GM12878 (cell line): ENCODE measurements around the gene AFMID. TPM values are rescaled to one million over a fixed set of nuclear protein-coding genes. Genes with fewer than 3 reads are reported as not detected.

ENCODE experiments used
- ATAC-seq: fragments of 200-7000 bp; cut with Tn5 transposase; 3 replicates; pipeline ENCODE4 v1.9.1; 2020; ENCODE audit warnings: mild to moderate bottlenecking, moderate library complexity
- BruUV-seq: library from RNA; stranded (reverse); fragments of 400-500 nt; replicated peaks from 2 replicates; lab custom pipeline; 2021; lab: Mats Ljungman, UMichigan
- CTCF ChIA-PET: fragments of 300-600 bp; sonication (Branson Sonifier 250); formaldehyde crosslinking; extraction: SDS; loops from one replicate; lab custom pipeline; 2021; ENCODE audit warnings: inconsistent platforms; lab: Yijun Ruan, JAX
- POLR2A ChIA-PET: fragments of 350-600 bp; formaldehyde crosslinking; extraction: SDS; loops from one replicate; lab custom pipeline; 2021; ENCODE audit warnings: inconsistent platforms; lab: Charles Lee
- RAD21 ChIA-PET: fragments of 300-600 bp; sonication (Branson Sonifier 250); formaldehyde crosslinking; loops from one replicate; lab custom pipeline; 2023; ENCODE audit warnings: antibody characterized with exemption; ENCODE audit not compliant: unreplicated experiment; lab: Charles Lee
- SMC1A ChIA-PET: fragments of 300-600 bp; sonication (Branson Sonifier 250); formaldehyde crosslinking; loops from one replicate; lab custom pipeline; 2023; ENCODE audit not compliant: unreplicated experiment, uncharacterized antibody; lab: Charles Lee
- DNase-seq: peaks from one replicate; pipeline ENCODE4 v3.0.0-alpha.2; 2011; ENCODE audit warnings: low read depth, low spot score
- FAIRE-seq: peaks from 3 replicates; lab custom pipeline; 2011; peaks lifted over from hg19 to GRCh38; lab: Jason Lieb, UNC
- H2AFZ ChIP-seq: 2 replicates; pipeline ENCODE4 v1.6.0; 2011; ENCODE audit warnings: low read depth, low read length, control low read depth; ENCODE audit not compliant: control insufficient read depth
- H3K27ac ChIP-seq: 2 replicates; pipeline ENCODE4 v1.5.1; 2011; ENCODE audit warnings: control low read depth; ENCODE audit not compliant: control insufficient read depth, insufficient read depth
- H3K27me3 ChIP-seq, 2 experiments: replicated peaks in 1 of 2; 2 replicates each; pipeline versions ENCODE4 v1.6.0 to v1.6.1; 2011; ENCODE audit warnings: low read length in 1 of 2; ENCODE audit not compliant: control insufficient read depth in 2 of 2, insufficient read depth in 2 of 2
- H3K36me3 ChIP-seq, 2 experiments: 2 replicates each; pipeline ENCODE4 v1.5.1; 2011; ENCODE audit warnings: low read length in 1 of 2; ENCODE audit not compliant: control insufficient read depth in 2 of 2, insufficient read depth in 2 of 2
- H3K4me1 ChIP-seq: 2 replicates; pipeline ENCODE4 v1.6.1; 2011; ENCODE audit warnings: mild to moderate bottlenecking, low read length, moderate library complexity, mixed read lengths; ENCODE audit not compliant: control insufficient read depth, insufficient read depth
- H3K4me2 ChIP-seq: 2 replicates; pipeline ENCODE4 v1.6.0; 2011; ENCODE audit warnings: control low read depth; ENCODE audit not compliant: control insufficient read depth, insufficient read depth
- H3K4me3 ChIP-seq: fragments of 200-600 bp; sonication (generic); 2 replicates; pipeline ENCODE4 v1.5.1; 2016
- H3K79me2 ChIP-seq: 2 replicates; pipeline ENCODE4 v1.6.0; 2011; ENCODE audit warnings: low read length; ENCODE audit not compliant: control insufficient read depth, insufficient read depth
- H3K9ac ChIP-seq: 2 replicates; pipeline ENCODE4 v1.8.0; 2011; ENCODE audit warnings: low read length, control low read depth, mixed read lengths; ENCODE audit not compliant: control insufficient read depth, insufficient read depth
- H3K9me3 ChIP-seq: replicated peaks from 3 replicates; pipeline ENCODE4 v1.5.1; 2011; ENCODE audit warnings: mild to moderate bottlenecking, low read length; ENCODE audit not compliant: control insufficient read depth, insufficient read depth
- H4K20me1 ChIP-seq: 2 replicates; pipeline ENCODE4 v1.6.0; 2011; ENCODE audit not compliant: control insufficient read depth, insufficient read depth
- BHLHE40 ChIP-seq, 2 experiments: fragments of 450-650 bp in 1 of 2; IDR thresholded peaks; 2 replicates each; pipeline ENCODE4 v1.6.1; 2011 to 2017; ENCODE audit warnings: low read depth in 2 of 2, borderline replicate concordance in 1 of 2, improper control_type of control experiment in 1 of 2, low read length in 1 of 2, mild to moderate bottlenecking in 1 of 2
- CREM ChIP-seq: IDR thresholded peaks from 2 replicates; pipeline ENCODE4 v1.6.1; 2014; ENCODE audit warnings: antibody characterized with exemption, low read depth
- EED ChIP-seq: sonication (generic); IDR thresholded peaks from 2 replicates; pipeline ENCODE4 v1.6.1; 2016; ENCODE audit warnings: antibody characterized with exemption, low read depth
- EP300 ChIP-seq, 2 experiments: fragments of 150-350 bp in 1 of 2; IDR thresholded peaks; 2 replicates each; pipeline ENCODE4 v1.6.1; 2011 to 2012; ENCODE audit warnings: low read depth in 2 of 2, low read length in 2 of 2, borderline replicate concordance in 1 of 2, improper control_type of control experiment in 1 of 2, inconsistent platforms in 1 of 2; ENCODE audit not compliant: control insufficient read depth in 1 of 2
- HDAC2 ChIP-seq: fragments of 200-600 bp; sonication (generic); IDR thresholded peaks from 2 replicates; pipeline ENCODE4 v1.6.1; 2017
- IKZF1 ChIP-seq: fragments of 450-650 bp; conservative IDR thresholded peaks from 2 replicates; pipeline ENCODE4 v1.6.1; 2017; ENCODE audit warnings: antibody characterized with exemption, mild to moderate bottlenecking
- LARP7 ChIP-seq: fragments of 450-650 bp; IDR thresholded peaks from 2 replicates; pipeline ENCODE4 v1.6.1; 2017; ENCODE audit warnings: mild to moderate bottlenecking
- MTA3 ChIP-seq: IDR thresholded peaks from 2 replicates; pipeline ENCODE4 v1.6.1; 2012; ENCODE audit warnings: low read length, inconsistent platforms, borderline replicate concordance
- POLR2A ChIP-seq: IDR thresholded peaks from 2 replicates; pipeline ENCODE4 v1.6.1; 2011; ENCODE audit warnings: low read depth, mild to moderate bottlenecking, low read length
- RAD51 ChIP-seq: fragments of 450-650 bp; IDR thresholded peaks from 2 replicates; pipeline ENCODE4 v1.6.1; 2016; ENCODE audit warnings: moderate library complexity, mild to moderate bottlenecking, inconsistent platforms
- TBL1XR1 ChIP-seq: IDR thresholded peaks from 2 replicates; pipeline ENCODE4 v1.6.1; 2012; ENCODE audit warnings: low read depth, low read length, improper control_type of control experiment
- TCF12 ChIP-seq: IDR thresholded peaks from 2 replicates; pipeline ENCODE4 v1.6.1; 2011; ENCODE audit warnings: low read depth, mild to moderate bottlenecking, low read length
- TCF3 ChIP-seq: IDR thresholded peaks from 2 replicates; pipeline ENCODE4 v1.6.1; 2012; ENCODE audit warnings: low read depth, mild to moderate bottlenecking, low read length, borderline replicate concordance; ENCODE audit not compliant: insufficient read depth
- ZBED1 ChIP-seq: IDR thresholded peaks from 2 replicates; pipeline ENCODE4 v1.6.1; 2016; ENCODE audit warnings: borderline replicate concordance
- WGBS: methylation state at CpG from one replicate; pipeline ENCODE4 v1.1.6; 2016; ENCODE audit warnings: low lambda C conversion rate; ENCODE audit not compliant: insufficient replicate concordance, insufficient coverage; ENCODE audit errors: missing lambda C conversion rate; 5-methylcytosine and 5-hydroxymethylcytosine counted together
- in situ Hi-C: fragments of 300-500 bp; cut with MboI; formaldehyde crosslinking; loops from 9 replicates; pipeline ENCODE4 v1.14.3; 2018; ENCODE audit warnings: mixed read lengths
- intact Hi-C: fragments of 100-400 bp; cut with micrococcal nuclease; formaldehyde crosslinking; loops from one replicate; pipeline ENCODE4 v1.14.2; 2022; ENCODE audit not compliant: unreplicated experiment
- polyA plus RNA-seq, 11 experiments: library from polyadenylated mRNA; depleted of rRNA in 4 of 11; unstranded in 6 of 11; stranded (reverse) in 5 of 11; fragments of >200 nt; fragmentation: Nextera tagmentation in 4 of 11; fragmentation: Illumina TruSeq in 1 of 11; extraction: Ambion mirVana in 4 of 11; extraction: Trizol in 1 of 11; gene quantifications; 1 replicate in 1 of 11; 2 replicates in 10 of 11; pipeline versions ENCODE4 v1.2.1 to v1.2.3, GENCODE V29; 2011 to 2016; ENCODE audit warnings: inconsistent platforms in 2 of 11, missing spikeins in 2 of 11, low read depth in 1 of 11
- total RNA-seq, 4 experiments: library from RNA; depleted of rRNA in 3 of 4; stranded (reverse); fragments of >200 nt in 3 of 4; fragmentation: Illumina TruSeq in 1 of 4; extraction: Trizol in 1 of 4; gene quantifications; 2 replicates each; pipeline versions ENCODE4 v1.2.1 to v1.2.3, GENCODE V29; 2013 to 2021
- TF ChIP-seq, protein P1 (sequence below): fragments of 450-650 bp; IDR thresholded peaks from 2 replicates; pipeline ENCODE4 v1.6.1; 2016; ENCODE audit warnings: mild to moderate bottlenecking
- TF ChIP-seq, protein P2 (sequence below): fragments of 450-650 bp; IDR thresholded peaks from 2 replicates; pipeline ENCODE4 v1.6.1; 2017; ENCODE audit warnings: low read depth, mild to moderate bottlenecking, moderate library complexity
- TF ChIP-seq, protein P3 (sequence below): IDR thresholded peaks from 2 replicates; pipeline ENCODE4 v1.6.1; 2012; ENCODE audit warnings: low read depth, low read length, improper control_type of control experiment
- TF ChIP-seq, protein P4 (sequence below): IDR thresholded peaks from 2 replicates; pipeline ENCODE4 v1.6.1; 2011; ENCODE audit warnings: low read depth, mild to moderate bottlenecking, low read length, moderate library complexity, borderline replicate concordance; ENCODE audit errors: extremely low read depth

AFMID gene
- total and polyA plus RNA-seq, 10 of the 15 experiments (the other 5 are each of a cell fraction or from before 2014, with no cell fraction given), result 36.1 to 98.8 (median 51.6) TPM

DNA sequence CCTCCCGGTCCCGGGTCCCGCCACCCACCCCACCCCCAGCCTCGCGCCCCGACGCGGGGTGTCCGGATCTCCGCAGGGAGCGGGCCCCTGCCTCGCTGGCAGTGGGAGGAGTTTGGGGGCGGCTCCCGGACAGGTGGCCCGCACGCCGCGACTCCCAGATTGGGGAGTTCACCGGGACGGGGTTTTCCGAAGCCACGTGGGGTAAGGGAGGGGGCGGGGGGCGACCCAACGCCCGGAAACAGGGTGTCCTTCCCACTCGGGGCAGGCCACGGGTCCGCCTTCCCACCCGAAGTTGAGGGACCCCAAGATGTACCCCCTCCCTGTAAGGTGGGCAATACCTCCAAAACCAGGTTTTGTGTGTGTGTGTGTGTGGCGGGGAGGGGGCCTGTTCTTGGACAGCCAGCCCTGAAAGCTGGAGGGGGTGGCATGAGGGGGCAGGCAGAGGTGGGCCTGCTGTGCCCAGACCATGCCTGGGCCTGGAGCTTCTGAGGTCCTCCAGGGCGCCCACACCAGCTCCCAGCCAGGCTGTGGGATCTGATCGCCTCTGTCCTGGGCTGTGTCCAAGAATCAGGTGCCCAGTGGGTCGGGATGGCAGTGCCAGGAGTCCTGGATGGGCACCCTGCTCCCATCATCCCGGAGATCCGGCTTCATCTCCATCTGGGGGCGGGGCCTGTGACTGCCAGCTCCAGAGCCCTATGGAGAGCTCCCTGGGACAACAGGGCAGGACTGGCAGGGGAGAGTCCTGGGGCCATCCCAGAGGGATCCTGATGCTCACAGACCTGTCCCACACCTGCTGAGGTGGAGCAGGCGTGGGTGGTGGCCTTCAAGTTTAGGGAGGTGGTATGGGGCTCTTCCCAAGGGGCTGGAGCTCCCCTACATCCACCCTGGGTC, 18.0 kb upstream of the AFMID start:
- H2AFZ ChIP-seq, result no peak overlapping the region
- intact Hi-C loops, result loop anchor here (2.0 kb wide), 1 partner anchor 14 kb away; no protein-coding TSS in a partner anchor
- RAD21 ChIA-PET, result interaction anchor here (0.8 to 2.2 kb wide), 9 partner anchors 11 to 82 kb away, joined by 3 to 8 read pairs (median 4); partner anchors contain the start of gene TMC8
- BruUV-seq, result no TSS peak
- H3K79me2 ChIP-seq, result peaks cover 54% of the 10 kb centered on the region
- SMC1A ChIA-PET, result interaction anchor here (1.1 to 1.9 kb wide), 8 partner anchors 14 to 41 kb away, joined by 3 to 11 read pairs (median 5); no protein-coding TSS in a partner anchor
- peak overlapping the region; percentile 96 for H3K4me2 ChIP-seq
- peak overlapping the region; percentile 94 for H3K27ac ChIP-seq
- no peaks in the 10 kb centered on the region for H3K9me3 ChIP-seq
- peak; percentile 42 for ATAC-seq
- H3K4me3 ChIP-seq, result peak overlapping the region; percentile 70
- WGBS, result 0% methylated on average over 20 of the region's 38 CpGs
- H4K20me1 ChIP-seq, result no peaks in the 10 kb centered on the region; the same call in 1 of the 2 replicates
- peaks cover 38% of the 10 kb centered on the region for H3K4me1 ChIP-seq
- peak overlapping the region; percentile 97 for H3K9ac ChIP-seq
- CTCF ChIA-PET, result interaction anchor here (0.6 to 1.9 kb wide), 7 partner anchors 11 to 37 kb away, joined by 3 to 11 read pairs (median 4); no protein-coding TSS in a partner anchor
- POLR2A ChIA-PET, result interaction anchor here (0.6 to 8.7 kb wide), 9 partner anchors 9 to 55 kb away, joined by 4 to 85 read pairs (median 6); partner anchors contain the start of genes TMC6 and TMC8
- in situ Hi-C loops, result loop anchor here (25.0 kb wide), 1 partner anchor 1907 kb away; the partner anchor contains the start of gene UBALD2
- DNase-seq, result no peak
- H3K36me3 ChIP-seq, result peaks cover 0 to 19% of the 10 kb centered on the region in 2 experiments; a peak in 3 of 4 replicates
- no peak for FAIRE-seq
- H3K27me3 ChIP-seq, result no peaks in the 10 kb centered on the region
- TF ChIP-seq IKZF1, result peak; percentile 0; the same call in 1 of the 2 replicates
- TF ChIP-seq EED, result 0 out of 2 replicates have a peak, but pooled peaks have one; percentile 19
- TF ChIP-seq CREM, result 0 out of 2 replicates have a peak, but pooled peaks have one; percentile 20
- 0 out of 2 replicates have a peak, but pooled peaks have one; percentile 20 for TF ChIP-seq MTA3
- TF ChIP-seq TCF3, result peak; percentile 77
- 0 out of 2 replicates have a peak, but pooled peaks have one; percentile 18 for TF ChIP-seq ZBED1
- 0 out of 4 replicates have a peak, but pooled peaks have one; percentile 10 for TF ChIP-seq EP300 (IDR thresholded peaks at IDR 0.05; ENCODE audit: borderline replicate concordance in 1 of 2, control insufficient read depth in 1 of 2, low read depth in 2 of 2, low read length in 2 of 2)
- TF ChIP-seq, protein P1, sequence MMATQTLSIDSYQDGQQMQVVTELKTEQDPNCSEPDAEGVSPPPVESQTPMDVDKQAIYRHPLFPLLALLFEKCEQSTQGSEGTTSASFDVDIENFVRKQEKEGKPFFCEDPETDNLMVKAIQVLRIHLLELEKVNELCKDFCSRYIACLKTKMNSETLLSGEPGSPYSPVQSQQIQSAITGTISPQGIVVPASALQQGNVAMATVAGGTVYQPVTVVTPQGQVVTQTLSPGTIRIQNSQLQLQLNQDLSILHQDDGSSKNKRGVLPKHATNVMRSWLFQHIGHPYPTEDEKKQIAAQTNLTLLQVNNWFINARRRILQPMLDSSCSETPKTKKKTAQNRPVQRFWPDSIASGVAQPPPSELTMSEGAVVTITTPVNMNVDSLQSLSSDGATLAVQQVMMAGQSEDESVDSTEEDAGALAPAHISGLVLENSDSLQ, result peak; percentile 75
- peak; percentile 63; the same call in 1 of the 2 replicates for TF ChIP-seq RAD51
- TF ChIP-seq HDAC2, result no peak
- TF ChIP-seq, protein P2, sequence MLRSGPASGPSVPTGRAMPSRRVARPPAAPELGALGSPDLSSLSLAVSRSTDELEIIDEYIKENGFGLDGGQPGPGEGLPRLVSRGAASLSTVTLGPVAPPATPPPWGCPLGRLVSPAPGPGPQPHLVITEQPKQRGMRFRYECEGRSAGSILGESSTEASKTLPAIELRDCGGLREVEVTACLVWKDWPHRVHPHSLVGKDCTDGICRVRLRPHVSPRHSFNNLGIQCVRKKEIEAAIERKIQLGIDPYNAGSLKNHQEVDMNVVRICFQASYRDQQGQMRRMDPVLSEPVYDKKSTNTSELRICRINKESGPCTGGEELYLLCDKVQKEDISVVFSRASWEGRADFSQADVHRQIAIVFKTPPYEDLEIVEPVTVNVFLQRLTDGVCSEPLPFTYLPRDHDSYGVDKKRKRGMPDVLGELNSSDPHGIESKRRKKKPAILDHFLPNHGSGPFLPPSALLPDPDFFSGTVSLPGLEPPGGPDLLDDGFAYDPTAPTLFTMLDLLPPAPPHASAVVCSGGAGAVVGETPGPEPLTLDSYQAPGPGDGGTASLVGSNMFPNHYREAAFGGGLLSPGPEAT, result peak; percentile 86
- peak; percentile 66 to 78; a peak in 3 of 4 replicates for TF ChIP-seq BHLHE40 (IDR thresholded peaks at IDR 0.05; ENCODE audit: borderline replicate concordance in 1 of 2, low read depth in 2 of 2, low read length in 1 of 2)
- TF ChIP-seq TCF12, result peak; percentile 69; the same call in 1 of the 2 replicates
- TF ChIP-seq POLR2A, result peak; percentile 52
- 0 out of 2 replicates have a peak, but pooled peaks have one; percentile 49 for TF ChIP-seq TBL1XR1
- TF ChIP-seq LARP7, result peak; percentile 71; the same call in 1 of the 2 replicates
- TF ChIP-seq, protein P3, sequence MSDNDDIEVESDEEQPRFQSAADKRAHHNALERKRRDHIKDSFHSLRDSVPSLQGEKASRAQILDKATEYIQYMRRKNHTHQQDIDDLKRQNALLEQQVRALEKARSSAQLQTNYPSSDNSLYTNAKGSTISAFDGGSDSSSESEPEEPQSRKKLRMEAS, result no peak
- TF ChIP-seq, protein P4, sequence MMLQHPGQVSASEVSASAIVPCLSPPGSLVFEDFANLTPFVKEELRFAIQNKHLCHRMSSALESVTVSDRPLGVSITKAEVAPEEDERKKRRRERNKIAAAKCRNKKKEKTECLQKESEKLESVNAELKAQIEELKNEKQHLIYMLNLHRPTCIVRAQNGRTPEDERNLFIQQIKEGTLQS, result no peak
